ENCODE data around the gene ALDH1L1. TPM values are rescaled to one million over a fixed set of nuclear protein-coding genes. Genes with fewer than 3 reads are reported as not detected.

Gene ALDH1L1
- total and polyA plus RNA-seq, 2 donors (not counting 1 experiment from before 2014, with no cell fraction given) = not detected

- Mint-ChIP-seq H3K4me1 (no peaks in the 10 kb centered on the region), H3K27me3 (peaks cover 8% of the 10 kb centered on the region), H3K9me3 (ENCODE audit: insufficient read depth) (no peaks in the 10 kb centered on the region), H3K4me3 (no peak overlapping the region), H3K27ac (no peak overlapping the region)
- no peaks in the 10 kb centered on the region for H3K4me1 ChIP-seq (ENCODE audit: control insufficient read depth in 2 of 2, insufficient read depth in 2 of 2, low read length in 2 of 2)
- no peaks in the 10 kb centered on the region for H3K36me3 ChIP-seq (replicated peaks in 1 of 2; ENCODE audit: control extremely low read depth in 1 of 2, control insufficient read depth in 1 of 2, extremely low read depth in 1 of 2, insufficient read depth in 2 of 2, low read length in 1 of 2)
- H2AFZ ChIP-seq (ENCODE audit: insufficient read depth, low read depth, low read length, poor library complexity, severe bottlenecking) = no peak overlapping the region
- no peak overlapping the region for H3K4me2 ChIP-seq (replicated peaks; ENCODE audit: low read depth, low read length, poor library complexity, severe bottlenecking)
- H4K20me1 ChIP-seq (ENCODE audit: control insufficient read depth, insufficient read depth, low read length, poor library complexity, severe bottlenecking) = no peaks in the 10 kb centered on the region
- H3K27me3 ChIP-seq (replicated peaks in 1 of 4; ENCODE audit: control extremely low read depth in 1 of 4, control insufficient read depth in 3 of 4, insufficient read depth in 4 of 4, low read length in 3 of 4) = no peaks in the 10 kb centered on the region
- ChIA-PET POLR2A (no interaction called here), CTCF (no interaction called here)
- H3K9me3 ChIP-seq (ENCODE audit: control extremely low read depth in 1 of 3, control insufficient read depth in 2 of 3, insufficient read depth in 1 of 3, low read length in 2 of 3) = peaks cover 0 to 13% (median 0%) of the 10 kb centered on the region in 3 donors
- 77% methylated on average over 5 of the region's 5 CpGs for WGBS (ENCODE audit: insufficient coverage)
- TF ChIP-seq EZH2 (IDR thresholded peaks at IDR 0.05; ENCODE audit: borderline replicate concordance, insufficient read depth, low read depth, low read length, poor library complexity, severe bottlenecking) = no peak
- intact Hi-C loops (cut with micrococcal nuclease) = no loop called here
- ATAC-seq (ENCODE audit: low read depth) = no peak
- no peak overlapping the region for H3K4me3 ChIP-seq (ENCODE audit: control extremely low read depth in 1 of 5, extremely low read depth in 1 of 5, insufficient read depth in 1 of 5, low read depth in 2 of 5, low read length in 4 of 5)
- H3K27ac ChIP-seq (ENCODE audit: low read length in 2 of 2) = no peak overlapping the region
- no peaks in the 10 kb centered on the region for H3K79me2 ChIP-seq (ENCODE audit: control insufficient read depth, insufficient read depth, low read length)
- no peak for DNase-seq
- no peak overlapping the region for H3K9ac ChIP-seq (ENCODE audit: low read length)
Measured at GRCh38 chr3:126102530-126102951, 77.8 kb downstream of the ALDH1L1 start.

GRCh38 chr3:126102011-126102410 lies 78.4 kb downstream of the ALDH1L1 start:
- H3K27ac Mint-ChIP-seq = no peak overlapping the region
- H2AFZ ChIP-seq (ENCODE audit: insufficient read depth, low read depth, low read length, poor library complexity, severe bottlenecking) = no peak overlapping the region
- intact Hi-C loops (cut with micrococcal nuclease) = no loop called here
- CTCF ChIA-PET = no interaction called here
- H3K4me3 Mint-ChIP-seq = no peak overlapping the region
- no peaks in the 10 kb centered on the region for H3K4me1 Mint-ChIP-seq
- no peaks in the 10 kb centered on the region for H3K4me1 ChIP-seq (ENCODE audit: control insufficient read depth in 2 of 2, insufficient read depth in 2 of 2, low read length in 2 of 2)
- TF ChIP-seq EZH2 (IDR thresholded peaks at IDR 0.05; ENCODE audit: borderline replicate concordance, insufficient read depth, low read depth, low read length, poor library complexity, severe bottlenecking) (no peak), CTCF (IDR thresholded peaks at IDR 0.05) (no peak)
- H3K9ac ChIP-seq (ENCODE audit: low read length) = no peak overlapping the region
- DNase-seq = no peak
- no peak overlapping the region for H3K27ac ChIP-seq (ENCODE audit: low read length in 2 of 2)
- POLR2A ChIA-PET = no interaction called here
- H3K9me3 Mint-ChIP-seq (ENCODE audit: insufficient read depth) = no peaks in the 10 kb centered on the region
- no peak overlapping the region for H3K4me3 ChIP-seq (ENCODE audit: control extremely low read depth in 1 of 5, extremely low read depth in 1 of 5, insufficient read depth in 1 of 5, low read depth in 2 of 5, low read length in 4 of 5)
- no peaks in the 10 kb centered on the region for H3K36me3 ChIP-seq (replicated peaks in 1 of 2; ENCODE audit: control extremely low read depth in 1 of 2, control insufficient read depth in 1 of 2, extremely low read depth in 1 of 2, insufficient read depth in 2 of 2, low read length in 1 of 2)
- H3K27me3 ChIP-seq (replicated peaks in 1 of 4; ENCODE audit: control extremely low read depth in 1 of 4, control insufficient read depth in 3 of 4, insufficient read depth in 4 of 4, low read length in 3 of 4) = no peaks in the 10 kb centered on the region
- peaks cover 0 to 15% (median under 1%) of the 10 kb centered on the region in 3 donors for H3K9me3 ChIP-seq (ENCODE audit: control extremely low read depth in 1 of 3, control insufficient read depth in 2 of 3, insufficient read depth in 1 of 3, low read length in 2 of 3)
- no peaks in the 10 kb centered on the region for H3K79me2 ChIP-seq (ENCODE audit: control insufficient read depth, insufficient read depth, low read length)
- peaks cover 8% of the 10 kb centered on the region for H3K27me3 Mint-ChIP-seq
- H4K20me1 ChIP-seq (ENCODE audit: control insufficient read depth, insufficient read depth, low read length, poor library complexity, severe bottlenecking) = no peaks in the 10 kb centered on the region
- no peak overlapping the region for H3K4me2 ChIP-seq (replicated peaks; ENCODE audit: low read depth, low read length, poor library complexity, severe bottlenecking)
- ATAC-seq (ENCODE audit: low read depth) = no peak
- WGBS (ENCODE audit: insufficient coverage) = 89% methylated on average over 6 of the region's 8 CpGs
